WTC11 (cell line): ENCODE results near the gene COL27A1. TPM values are rescaled to one million over a fixed set of nuclear protein-coding genes. Genes with fewer than 3 reads are reported as not detected.

Source experiments
- ATAC-seq: fragments of 200-7000 bp; cut with Tn5 transposase; 2 replicates; pipeline ENCODE4 v1.10.0; 2021; ENCODE audit warnings: mild to moderate bottlenecking, moderate library complexity
- CTCF ChIA-PET: fragments of 300-600 bp; sonication (Branson Sonifier 250); formaldehyde crosslinking; loops from one replicate; lab custom pipeline; 2021; ENCODE audit warnings: antibody characterized with exemption; lab: Charles Lee
- POLR2A ChIA-PET: fragments of 350-600 bp; sonication (Branson Sonifier 250); formaldehyde crosslinking; loops from one replicate; lab custom pipeline; 2021; ENCODE audit warnings: antibody characterized with exemption; lab: Charles Lee
- DNase-seq: peaks from one replicate; pipeline ENCODE4 v3.0.0; 2021; ENCODE audit warnings: low spot score
- H3K27ac Mint-ChIP-seq: 2 replicates; pipeline ENCODE4 v1.8.0; 2021; ENCODE audit warnings: mixed read lengths
- H3K27me3 Mint-ChIP-seq: 2 replicates; pipeline ENCODE4 v1.8.0; 2021; ENCODE audit warnings: low read depth, mild to moderate bottlenecking, moderate library complexity, mixed read lengths
- H3K36me3 Mint-ChIP-seq: 2 replicates; pipeline ENCODE4 v1.8.0; 2021; ENCODE audit warnings: mixed read lengths
- H3K4me1 Mint-ChIP-seq: 2 replicates; pipeline ENCODE4 v1.8.0; 2022; ENCODE audit warnings: mixed read lengths
- H3K4me3 Mint-ChIP-seq: 2 replicates; pipeline ENCODE4 v1.8.0; 2021; ENCODE audit warnings: mild to moderate bottlenecking, moderate library complexity, mixed read lengths
- H3K9me3 Mint-ChIP-seq: 2 replicates; pipeline ENCODE4 v1.8.0; 2021; ENCODE audit warnings: mixed read lengths
- ATF1 ChIP-seq: sonication (generic); formaldehyde crosslinking; IDR thresholded peaks from 2 replicates; pipeline ENCODE4 v1.8.1; 2023; ENCODE audit warnings: mild to moderate bottlenecking, moderate library complexity, missing genetic modification reagents
- EMX1 ChIP-seq: fragments of 250-450 bp; sonication (Bioruptor Pico); IDR thresholded peaks from 2 replicates; pipeline ENCODE4 v1.8.0; 2021; ENCODE audit warnings: mild to moderate bottlenecking
- ETV6 ChIP-seq: sonication (generic); formaldehyde crosslinking; IDR thresholded peaks from 2 replicates; pipeline ENCODE4 v1.8.1; 2022; ENCODE audit warnings: mild to moderate bottlenecking, missing genetic modification reagents
- FOXK1 ChIP-seq: sonication (generic); formaldehyde crosslinking; IDR thresholded peaks from 2 replicates; pipeline ENCODE4 v1.8.0; 2022; ENCODE audit warnings: mild to moderate bottlenecking, moderate library complexity, missing genetic modification reagents
- GTF2I ChIP-seq: fragments of 250-450 bp; sonication (Bioruptor Pico); conservative IDR thresholded peaks from 2 replicates; pipeline ENCODE4 v1.4.0; 2021; ENCODE audit warnings: mild to moderate bottlenecking
- IRF2 ChIP-seq: sonication (generic); formaldehyde crosslinking; IDR thresholded peaks from 2 replicates; pipeline ENCODE4 v1.8.0; 2022; ENCODE audit warnings: low read depth, missing genetic modification reagents, borderline replicate concordance
- JUN ChIP-seq: sonication (generic); formaldehyde crosslinking; IDR thresholded peaks from 2 replicates; pipeline ENCODE4 v1.8.0; 2023; ENCODE audit warnings: mild to moderate bottlenecking, missing genetic modification reagents
- RORB ChIP-seq: fragments of 250-450 bp; sonication (Bioruptor Pico); IDR thresholded peaks from 2 replicates; pipeline ENCODE4 v1.9.0; 2021; ENCODE audit warnings: mild to moderate bottlenecking
- SMAD3 ChIP-seq: sonication (generic); formaldehyde crosslinking; IDR thresholded peaks from 2 replicates; pipeline ENCODE4 v1.8.0; 2022; ENCODE audit warnings: missing genetic modification reagents, mild to moderate bottlenecking, borderline replicate concordance
- SP1 ChIP-seq: sonication (generic); formaldehyde crosslinking; conservative IDR thresholded peaks from 2 replicates; pipeline ENCODE4 v1.8.1; 2022; ENCODE audit warnings: missing genetic modification reagents
- ZNF423 ChIP-seq: fragments of 250-450 bp; sonication (Bioruptor Pico); IDR thresholded peaks from 2 replicates; pipeline ENCODE4 v2.1.2; 2022; ENCODE audit warnings: mild to moderate bottlenecking, moderate library complexity
- total RNA-seq: library from RNA; stranded (reverse); gene quantifications from 3 replicates; pipeline ENCODE4 v1.2.3, GENCODE V29; 2021
- TF ChIP-seq, protein P1 (sequence below): sonication (generic); formaldehyde crosslinking; conservative IDR thresholded peaks from 2 replicates; pipeline ENCODE4 v1.8.1; 2023; ENCODE audit warnings: mild to moderate bottlenecking, low read depth, missing genetic modification reagents, moderate library complexity
- TF ChIP-seq, protein P2 (sequence below): sonication (generic); formaldehyde crosslinking; IDR thresholded peaks from 2 replicates; pipeline ENCODE4 v1.8.0; 2023; ENCODE audit warnings: mild to moderate bottlenecking, missing genetic modification reagents
- TF ChIP-seq, protein P3 (sequence below): fragments of 250-450 bp; sonication (Bioruptor Pico); IDR thresholded peaks from 2 replicates; pipeline ENCODE4 v2.1.2; 2022; ENCODE audit warnings: mild to moderate bottlenecking, moderate library complexity
- TF ChIP-seq, protein P4 (sequence below): sonication (generic); formaldehyde crosslinking; IDR thresholded peaks from 2 replicates; pipeline ENCODE4 v1.8.0; 2022; ENCODE audit warnings: mild to moderate bottlenecking, missing genetic modification reagents
- TF ChIP-seq, protein P5 (sequence below): sonication (generic); formaldehyde crosslinking; IDR thresholded peaks from 2 replicates; pipeline ENCODE4 v1.8.1; 2022; ENCODE audit warnings: low read depth, missing genetic modification reagents, borderline replicate concordance

COL27A1 gene
- total RNA-seq, 1 experiment from 2014 or later = 47.5 TPM

DNA sequence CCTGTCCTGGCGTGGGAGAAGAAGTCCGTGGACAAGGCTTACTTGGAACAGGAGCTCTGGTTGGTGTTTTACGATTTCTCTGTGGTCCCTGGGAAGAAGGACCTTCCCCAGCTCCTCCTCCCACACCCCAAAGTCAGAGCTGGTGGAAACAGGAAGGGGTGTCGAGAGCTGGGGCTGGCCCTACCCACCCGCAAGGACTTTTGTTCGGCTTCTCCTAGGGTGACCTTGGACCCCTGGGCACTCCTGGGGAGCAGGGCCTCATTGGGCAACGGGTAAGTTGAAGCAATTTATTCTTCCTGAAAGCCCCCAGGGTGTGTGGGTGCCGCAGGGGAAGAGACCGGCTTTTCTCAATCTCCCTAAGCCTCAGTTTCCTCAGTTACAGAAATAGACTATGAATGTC is 113.7 kb downstream of the COL27A1 start:
- H3K9me3 Mint-ChIP-seq = no peaks in the 10 kb centered on the region
- H3K27ac Mint-ChIP-seq = no peak overlapping the region
- H3K4me1 Mint-ChIP-seq = no peaks in the 10 kb centered on the region
- H3K36me3 Mint-ChIP-seq = no peaks in the 10 kb centered on the region
- DNase-seq = no peak
- no peaks in the 10 kb centered on the region for H3K27me3 Mint-ChIP-seq
- POLR2A ChIA-PET = no interaction called here
- ATAC-seq = no peak
- TF ChIP-seq SP1 (CRISPR knock-in tag) = no peak
- TF ChIP-seq SMAD3 = no peak
- TF ChIP-seq, protein P1, sequence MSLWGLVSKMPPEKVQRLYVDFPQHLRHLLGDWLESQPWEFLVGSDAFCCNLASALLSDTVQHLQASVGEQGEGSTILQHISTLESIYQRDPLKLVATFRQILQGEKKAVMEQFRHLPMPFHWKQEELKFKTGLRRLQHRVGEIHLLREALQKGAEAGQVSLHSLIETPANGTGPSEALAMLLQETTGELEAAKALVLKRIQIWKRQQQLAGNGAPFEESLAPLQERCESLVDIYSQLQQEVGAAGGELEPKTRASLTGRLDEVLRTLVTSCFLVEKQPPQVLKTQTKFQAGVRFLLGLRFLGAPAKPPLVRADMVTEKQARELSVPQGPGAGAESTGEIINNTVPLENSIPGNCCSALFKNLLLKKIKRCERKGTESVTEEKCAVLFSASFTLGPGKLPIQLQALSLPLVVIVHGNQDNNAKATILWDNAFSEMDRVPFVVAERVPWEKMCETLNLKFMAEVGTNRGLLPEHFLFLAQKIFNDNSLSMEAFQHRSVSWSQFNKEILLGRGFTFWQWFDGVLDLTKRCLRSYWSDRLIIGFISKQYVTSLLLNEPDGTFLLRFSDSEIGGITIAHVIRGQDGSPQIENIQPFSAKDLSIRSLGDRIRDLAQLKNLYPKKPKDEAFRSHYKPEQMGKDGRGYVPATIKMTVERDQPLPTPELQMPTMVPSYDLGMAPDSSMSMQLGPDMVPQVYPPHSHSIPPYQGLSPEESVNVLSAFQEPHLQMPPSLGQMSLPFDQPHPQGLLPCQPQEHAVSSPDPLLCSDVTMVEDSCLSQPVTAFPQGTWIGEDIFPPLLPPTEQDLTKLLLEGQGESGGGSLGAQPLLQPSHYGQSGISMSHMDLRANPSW (CRISPR knock-in tag) = no peak
- TF ChIP-seq GTF2I (CRISPR knock-in tag) = no peak
- TF ChIP-seq, protein P2, sequence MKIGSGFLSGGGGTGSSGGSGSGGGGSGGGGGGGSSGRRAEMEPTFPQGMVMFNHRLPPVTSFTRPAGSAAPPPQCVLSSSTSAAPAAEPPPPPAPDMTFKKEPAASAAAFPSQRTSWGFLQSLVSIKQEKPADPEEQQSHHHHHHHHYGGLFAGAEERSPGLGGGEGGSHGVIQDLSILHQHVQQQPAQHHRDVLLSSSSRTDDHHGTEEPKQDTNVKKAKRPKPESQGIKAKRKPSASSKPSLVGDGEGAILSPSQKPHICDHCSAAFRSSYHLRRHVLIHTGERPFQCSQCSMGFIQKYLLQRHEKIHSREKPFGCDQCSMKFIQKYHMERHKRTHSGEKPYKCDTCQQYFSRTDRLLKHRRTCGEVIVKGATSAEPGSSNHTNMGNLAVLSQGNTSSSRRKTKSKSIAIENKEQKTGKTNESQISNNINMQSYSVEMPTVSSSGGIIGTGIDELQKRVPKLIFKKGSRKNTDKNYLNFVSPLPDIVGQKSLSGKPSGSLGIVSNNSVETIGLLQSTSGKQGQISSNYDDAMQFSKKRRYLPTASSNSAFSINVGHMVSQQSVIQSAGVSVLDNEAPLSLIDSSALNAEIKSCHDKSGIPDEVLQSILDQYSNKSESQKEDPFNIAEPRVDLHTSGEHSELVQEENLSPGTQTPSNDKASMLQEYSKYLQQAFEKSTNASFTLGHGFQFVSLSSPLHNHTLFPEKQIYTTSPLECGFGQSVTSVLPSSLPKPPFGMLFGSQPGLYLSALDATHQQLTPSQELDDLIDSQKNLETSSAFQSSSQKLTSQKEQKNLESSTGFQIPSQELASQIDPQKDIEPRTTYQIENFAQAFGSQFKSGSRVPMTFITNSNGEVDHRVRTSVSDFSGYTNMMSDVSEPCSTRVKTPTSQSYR (CRISPR knock-in tag) = no peak
- no peak for TF ChIP-seq RORB
- TF ChIP-seq ZNF423 (CRISPR knock-in tag) = no peak
- no peak for TF ChIP-seq EMX1 (CRISPR knock-in tag)
- no peak for TF ChIP-seq IRF2 (CRISPR knock-in tag)
- TF ChIP-seq, protein P3, sequence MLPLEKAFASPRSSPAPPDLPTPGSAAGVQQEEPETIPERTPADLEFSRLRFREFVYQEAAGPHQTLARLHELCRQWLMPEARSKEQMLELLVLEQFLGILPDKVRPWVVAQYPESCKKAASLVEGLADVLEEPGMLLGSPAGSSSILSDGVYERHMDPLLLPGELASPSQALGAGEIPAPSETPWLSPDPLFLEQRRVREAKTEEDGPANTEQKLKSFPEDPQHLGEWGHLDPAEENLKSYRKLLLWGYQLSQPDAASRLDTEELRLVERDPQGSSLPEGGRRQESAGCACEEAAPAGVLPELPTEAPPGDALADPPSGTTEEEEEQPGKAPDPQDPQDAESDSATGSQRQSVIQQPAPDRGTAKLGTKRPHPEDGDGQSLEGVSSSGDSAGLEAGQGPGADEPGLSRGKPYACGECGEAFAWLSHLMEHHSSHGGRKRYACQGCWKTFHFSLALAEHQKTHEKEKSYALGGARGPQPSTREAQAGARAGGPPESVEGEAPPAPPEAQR (CRISPR knock-in tag) = no peak
- TF ChIP-seq, protein P4, sequence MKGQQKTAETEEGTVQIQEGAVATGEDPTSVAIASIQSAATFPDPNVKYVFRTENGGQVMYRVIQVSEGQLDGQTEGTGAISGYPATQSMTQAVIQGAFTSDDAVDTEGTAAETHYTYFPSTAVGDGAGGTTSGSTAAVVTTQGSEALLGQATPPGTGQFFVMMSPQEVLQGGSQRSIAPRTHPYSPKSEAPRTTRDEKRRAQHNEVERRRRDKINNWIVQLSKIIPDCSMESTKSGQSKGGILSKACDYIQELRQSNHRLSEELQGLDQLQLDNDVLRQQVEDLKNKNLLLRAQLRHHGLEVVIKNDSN (CRISPR knock-in tag) = no peak
- no peak for TF ChIP-seq ETV6
- no peak for TF ChIP-seq FOXK1 (CRISPR knock-in tag)
- TF ChIP-seq, protein P5, sequence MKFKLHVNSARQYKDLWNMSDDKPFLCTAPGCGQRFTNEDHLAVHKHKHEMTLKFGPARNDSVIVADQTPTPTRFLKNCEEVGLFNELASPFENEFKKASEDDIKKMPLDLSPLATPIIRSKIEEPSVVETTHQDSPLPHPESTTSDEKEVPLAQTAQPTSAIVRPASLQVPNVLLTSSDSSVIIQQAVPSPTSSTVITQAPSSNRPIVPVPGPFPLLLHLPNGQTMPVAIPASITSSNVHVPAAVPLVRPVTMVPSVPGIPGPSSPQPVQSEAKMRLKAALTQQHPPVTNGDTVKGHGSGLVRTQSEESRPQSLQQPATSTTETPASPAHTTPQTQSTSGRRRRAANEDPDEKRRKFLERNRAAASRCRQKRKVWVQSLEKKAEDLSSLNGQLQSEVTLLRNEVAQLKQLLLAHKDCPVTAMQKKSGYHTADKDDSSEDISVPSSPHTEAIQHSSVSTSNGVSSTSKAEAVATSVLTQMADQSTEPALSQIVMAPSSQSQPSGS (CRISPR knock-in tag) = no peak
- TF ChIP-seq JUN = no peak
- TF ChIP-seq ATF1 (CRISPR knock-in tag) = no peak
- H3K4me3 Mint-ChIP-seq = no peak overlapping the region
- CTCF ChIA-PET = interaction anchor here (1.8 kb wide), 2 partner anchors 22 to 161 kb away, joined by 5 to 7 read pairs; no protein-coding TSS in a partner anchor
